Right renal cortex interstitium (tissue), 3 donors: ENCODE measurements around the gene SDR9C7. TPM values are rescaled to one million over a fixed set of nuclear protein-coding genes. Genes with fewer than 3 reads are reported as not detected.
"Not testable (repeated sequence)": the region's sequence is repeated elsewhere in the genome, so short reads cannot be mapped to it uniquely, and the experiment has no call there.

Experiments
- DNase-seq, 3 donors: peaks; one replicate each; pipeline ENCODE4 v3.0.0-alpha.2; 2013; ENCODE audit warnings: low read depth in 3 of 3, low spot score in 2 of 3
- polyA plus RNA-seq, 3 donors: library from polyadenylated mRNA; unstranded; fragments of 120-200 nt; gene quantifications; one replicate each; pipeline ENCODE4 v1.2.1, GENCODE V29; 2013; ENCODE audit not compliant: insufficient read length in 3 of 3

Gene SDR9C7
- polyA plus RNA-seq: under 1 TPM in 2 of 3 donors, not detected in 1; 0.07 to 0.11 TPM

DNA sequence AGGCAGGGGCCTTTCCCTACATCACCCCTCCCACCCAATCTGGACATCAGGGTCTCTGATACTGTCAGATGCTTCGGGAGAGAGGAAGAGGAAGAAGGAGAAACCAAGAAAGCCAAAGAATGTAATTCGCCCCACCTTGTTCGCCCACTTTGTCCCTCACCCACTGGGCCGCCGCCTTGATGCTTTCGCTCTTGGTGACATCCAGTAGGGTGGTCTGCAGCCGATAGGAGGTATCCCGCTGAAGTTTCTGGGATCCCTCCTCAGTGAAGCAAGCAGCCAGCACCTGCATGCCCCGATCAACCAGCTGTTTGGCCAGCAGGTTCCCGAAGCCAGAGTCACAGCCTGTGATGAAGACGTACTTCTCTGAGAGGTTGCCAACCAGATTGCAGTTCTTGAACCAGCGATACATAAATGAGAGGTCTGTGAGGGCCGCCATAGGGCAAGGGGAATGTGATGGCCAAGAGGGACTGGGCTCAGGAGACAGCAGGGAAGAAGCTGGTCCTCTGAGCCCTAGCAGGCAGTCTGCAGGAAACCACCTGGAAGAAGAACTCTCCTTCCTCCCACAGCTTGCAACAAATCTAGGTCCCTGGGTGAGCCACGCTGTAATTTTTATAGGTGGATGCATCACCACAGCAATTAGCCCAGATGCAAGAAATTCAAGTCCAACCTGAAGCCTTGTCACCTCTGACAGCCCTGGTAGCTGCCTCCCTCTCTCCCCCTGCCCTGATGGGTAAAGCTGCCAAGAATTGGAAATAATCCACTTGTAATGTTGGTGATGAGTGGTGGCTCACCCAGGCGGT lies at the start of gene SDR9C7:
TSS of gene SDR9C7 (minus strand) at position 583 of the 800 bp plus-strand sequence. CDS start at position 436, 147 bp downstream.
- no peak for DNase-seq

DNA sequence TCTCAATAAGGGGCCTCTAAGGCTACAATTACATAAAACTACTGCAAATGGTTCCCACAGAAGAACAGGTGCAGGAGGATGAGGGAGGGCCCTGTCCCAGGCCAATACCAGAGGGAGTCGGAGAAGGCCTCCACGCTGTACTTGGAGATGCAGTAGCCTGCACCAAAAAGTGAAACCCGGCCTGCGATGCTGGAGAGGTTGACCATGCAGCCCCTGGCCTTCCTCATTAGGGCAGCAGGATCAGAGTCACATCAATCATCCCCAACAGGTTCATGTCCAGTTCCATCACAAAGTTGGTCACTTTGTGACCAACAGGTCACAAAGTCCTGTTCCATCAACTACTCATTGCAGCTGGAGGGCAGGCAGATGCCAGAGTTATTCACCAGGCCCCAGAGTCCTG lies 49.2 kb upstream of the SDR9C7 start:
- no peak for DNase-seq

DNA sequence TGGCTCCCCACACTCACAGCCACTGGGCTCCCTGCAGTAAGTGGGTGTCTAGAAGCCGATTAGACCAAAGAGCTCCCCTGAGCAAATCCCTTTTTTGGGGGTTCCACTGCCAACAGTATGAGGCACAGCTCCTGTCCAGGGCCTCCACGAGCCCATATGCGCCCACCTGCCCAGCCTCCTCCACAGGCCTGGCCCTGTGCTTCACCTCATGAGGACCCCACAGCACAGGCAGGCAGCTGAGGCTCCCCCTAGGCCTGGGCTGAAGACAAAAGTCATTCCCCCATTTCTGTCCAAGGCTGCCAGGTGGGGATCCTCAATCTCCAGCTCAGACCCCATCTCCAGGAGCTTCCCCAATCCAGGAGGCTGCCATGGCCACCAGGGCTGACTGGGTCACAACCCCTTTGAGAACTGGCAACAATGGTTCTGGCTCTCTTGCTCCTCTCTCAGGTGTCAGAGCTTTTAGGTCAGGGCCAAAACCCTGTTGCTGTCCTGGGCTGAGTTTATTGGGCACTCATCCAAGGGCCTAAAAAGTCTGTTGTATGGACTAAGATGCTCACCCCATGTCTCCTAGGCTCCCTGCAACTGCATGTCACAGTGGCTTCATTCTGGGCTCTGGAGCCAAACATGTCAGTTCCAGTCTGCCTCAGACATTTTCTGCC lies 48.5 kb upstream of the SDR9C7 start:
- DNase-seq: not testable (repeated sequence)

DNA sequence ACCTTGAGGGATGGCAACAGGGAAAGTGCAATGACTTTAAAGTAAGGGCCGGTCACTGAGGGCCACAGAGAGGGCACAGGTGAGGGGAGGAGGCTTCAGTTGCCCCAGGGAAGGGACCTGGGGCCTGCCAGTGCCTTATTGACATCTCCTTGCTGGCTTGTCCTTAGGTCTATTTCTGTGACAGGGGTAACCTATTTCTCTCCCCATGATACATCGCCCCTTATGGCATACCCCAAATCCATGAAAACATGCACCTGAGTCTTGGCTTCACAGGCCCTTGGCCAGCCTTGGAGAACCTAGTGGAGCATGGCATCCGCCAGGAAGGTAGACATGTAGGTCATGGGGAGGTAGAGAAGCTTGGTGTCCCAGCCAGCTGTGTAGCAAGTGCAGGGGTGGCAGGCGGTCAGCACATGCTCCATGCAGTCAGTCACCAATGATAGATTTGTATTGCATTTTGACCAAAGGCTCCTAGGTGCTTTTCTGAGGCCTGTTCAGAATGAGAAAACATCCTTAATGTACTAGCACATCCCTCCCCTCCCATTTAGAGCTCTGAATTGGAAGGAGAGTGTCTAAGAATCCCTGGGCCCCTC lies 46.8 kb upstream of the SDR9C7 start:
- DNase-seq: no peak

DNA sequence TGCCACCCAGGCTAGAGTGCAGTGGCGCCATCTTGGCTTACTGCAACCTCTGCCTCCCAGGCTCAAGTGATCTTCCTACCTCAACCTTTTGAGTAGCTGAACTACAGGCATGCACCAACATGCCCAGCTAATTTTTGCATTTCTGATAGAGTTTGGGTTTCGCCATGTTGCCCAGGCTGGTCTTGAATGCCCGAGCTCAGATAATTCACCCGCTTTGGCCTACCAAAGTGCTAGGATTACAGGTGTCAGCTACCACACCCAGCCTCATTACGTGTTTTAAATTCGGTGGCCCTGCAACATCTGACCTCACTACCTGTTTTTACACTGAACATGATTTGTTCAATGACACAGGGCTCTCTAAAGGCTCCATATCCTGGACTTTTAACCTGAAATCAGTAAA lies 46.1 kb upstream of the SDR9C7 start:
- no peak for DNase-seq

DNA sequence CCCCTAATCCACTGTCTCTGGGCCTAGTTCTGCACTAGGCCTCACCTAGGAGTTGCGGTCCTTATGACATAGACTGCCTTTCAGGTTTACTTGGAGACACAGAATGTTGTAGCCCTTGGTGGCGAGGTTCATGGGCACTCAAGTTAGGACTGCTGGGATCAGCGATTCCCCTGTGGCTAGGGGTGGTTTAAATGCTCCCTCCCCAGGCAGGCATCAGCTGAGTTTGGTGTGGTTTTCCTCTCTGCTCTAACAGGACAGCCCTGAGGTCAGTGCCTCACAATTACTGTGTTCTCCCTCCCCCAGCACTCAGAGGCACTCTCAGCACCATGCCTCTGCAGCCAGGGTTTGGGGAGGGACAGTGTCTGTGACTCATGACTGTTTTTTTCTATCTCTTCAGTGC lies 45.4 kb upstream of the SDR9C7 start:
- DNase-seq: no peak

DNA sequence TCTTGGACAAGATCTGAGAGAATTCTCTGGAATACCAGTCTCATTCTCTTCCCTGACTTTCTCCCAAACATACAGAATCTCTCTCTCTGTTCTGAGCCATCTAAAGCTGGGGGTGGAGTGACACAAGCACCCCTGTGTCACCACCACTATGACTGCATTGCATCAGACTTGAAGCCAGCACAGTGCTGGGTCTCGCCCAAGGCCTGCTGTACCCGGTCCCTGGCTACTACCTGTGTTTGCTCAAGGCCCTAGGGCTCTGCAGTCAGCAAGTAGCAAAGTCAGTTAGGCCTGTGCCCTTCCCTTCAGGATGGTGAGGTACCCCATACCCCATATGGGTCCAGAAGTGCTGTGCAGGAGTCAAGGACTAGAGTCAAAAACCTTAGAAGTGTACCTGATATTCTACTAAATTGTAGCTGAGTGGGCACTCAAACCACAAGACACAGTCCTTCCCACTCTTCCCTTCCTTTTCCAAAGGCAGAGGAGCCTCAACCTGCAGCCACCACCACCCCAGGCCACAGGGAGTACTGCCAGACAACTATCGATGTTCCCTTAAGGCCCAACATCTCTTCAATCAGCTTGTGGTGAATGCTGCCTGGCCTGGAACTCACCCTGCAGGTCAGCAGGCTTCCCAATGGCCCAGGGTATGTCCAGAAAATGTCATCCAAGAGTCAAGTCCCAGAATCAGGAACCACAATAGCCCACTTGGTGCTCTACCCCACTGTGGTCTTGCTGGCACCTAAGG lies 44.4 kb upstream of the SDR9C7 start:
- no peak for DNase-seq

DNA sequence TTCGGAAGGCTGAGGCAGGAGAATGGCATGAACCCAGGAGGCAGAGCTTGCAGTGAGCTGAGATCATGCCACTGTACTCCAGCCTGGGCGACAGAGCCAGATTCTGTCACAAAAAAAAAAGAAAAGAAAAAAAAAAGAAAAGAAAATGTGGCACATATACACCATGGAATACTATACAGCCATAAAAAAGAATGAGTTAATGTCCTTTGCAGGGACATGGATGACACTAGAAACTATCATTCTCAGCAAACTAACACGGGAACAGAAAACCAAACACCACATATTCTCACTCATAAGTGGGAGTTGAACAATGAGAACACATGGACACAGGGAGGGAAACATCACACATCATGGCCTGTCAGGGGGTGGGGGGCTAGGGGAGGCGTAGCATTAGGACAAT lies 43.2 kb upstream of the SDR9C7 start:
- not testable (repeated sequence) for DNase-seq

DNA sequence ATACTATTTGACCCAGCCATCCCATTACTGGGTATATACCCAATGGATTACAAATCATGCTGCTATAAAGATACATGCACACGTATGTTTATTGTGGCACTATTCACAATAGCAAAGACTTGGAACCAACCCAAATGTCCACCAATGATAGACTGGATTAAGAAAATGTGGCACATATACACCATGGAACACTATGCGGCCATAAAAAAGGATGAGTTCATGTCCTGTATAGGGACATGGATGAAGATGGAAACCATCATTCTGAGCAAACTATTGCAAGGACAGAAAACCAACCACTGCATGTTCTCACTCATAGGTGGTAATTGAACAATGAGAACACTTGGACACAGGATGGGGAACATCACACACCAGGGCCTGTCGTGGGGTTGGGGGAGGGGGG lies 40.0 kb upstream of the SDR9C7 start:
- DNase-seq: not testable (repeated sequence)

DNA sequence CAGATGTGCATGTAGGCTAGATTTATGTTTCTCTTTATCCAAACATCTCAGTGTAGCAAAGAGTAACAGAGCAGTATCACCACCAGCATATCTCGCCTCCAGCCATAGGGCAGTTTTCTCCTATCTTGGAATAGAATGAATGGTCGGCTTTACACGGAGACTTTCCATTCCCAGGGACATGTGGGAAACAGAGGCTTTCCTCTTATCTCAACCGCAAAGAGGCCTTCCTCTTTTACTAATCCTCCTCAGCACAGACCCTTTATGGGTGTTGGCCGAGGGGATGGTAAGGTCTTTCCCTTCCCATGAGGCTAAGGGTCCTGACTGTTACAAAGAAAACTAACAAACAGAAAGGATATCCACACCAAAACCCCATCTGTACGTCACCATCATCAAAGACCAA lies 34.7 kb upstream of the SDR9C7 start:
- not testable (repeated sequence) for DNase-seq

DNA sequence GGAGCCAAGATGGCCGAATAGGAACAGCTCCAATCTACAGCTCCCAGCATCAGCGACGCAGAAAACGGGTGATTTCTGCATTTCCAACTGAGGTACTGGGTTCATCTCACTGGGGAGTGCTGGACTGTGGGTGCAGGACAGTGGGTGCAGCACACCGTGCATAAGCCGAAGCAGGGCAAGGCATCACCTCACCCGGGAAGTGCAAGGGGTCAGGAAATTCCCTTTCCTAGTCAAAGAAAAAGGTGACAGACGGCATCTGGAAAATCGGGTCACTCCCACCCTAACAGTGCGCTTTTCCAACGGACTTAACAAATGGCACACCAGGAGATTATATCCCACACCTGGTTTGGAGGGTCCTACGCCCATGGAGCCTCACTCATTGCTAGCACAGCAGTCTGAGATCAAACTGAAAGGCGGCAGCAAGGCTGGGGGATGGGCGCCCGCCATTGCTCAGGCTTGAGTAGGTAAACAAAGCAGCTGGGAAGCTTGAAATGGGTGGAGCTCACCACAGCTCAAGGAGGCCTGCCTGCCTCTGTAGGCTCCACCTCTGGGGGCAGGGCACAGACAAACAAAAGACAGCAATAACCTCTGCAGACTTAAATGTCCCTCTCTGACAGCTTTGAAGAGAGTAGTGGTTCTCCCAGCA lies 31.9 kb upstream of the SDR9C7 start:
- DNase-seq: not testable (repeated sequence)

DNA sequence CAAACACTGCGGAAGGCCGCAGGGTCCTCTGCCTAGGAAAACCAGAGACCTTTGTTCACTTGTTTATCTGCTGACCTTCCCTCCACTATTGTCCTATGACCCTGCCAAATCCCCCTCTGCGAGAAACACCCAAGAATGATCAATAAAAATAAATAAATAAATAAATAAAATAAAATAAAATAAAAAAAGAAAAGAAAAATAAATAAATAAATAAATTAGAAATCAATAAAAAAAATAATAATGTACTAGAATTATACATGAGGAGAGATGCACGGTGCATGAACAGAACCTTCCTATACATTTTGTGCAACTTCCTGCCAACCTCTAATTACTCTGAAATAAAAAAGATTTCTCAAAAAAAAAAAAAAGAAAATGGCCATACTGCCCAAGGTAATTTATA lies 30.9 kb upstream of the SDR9C7 start:
- DNase-seq: not testable (repeated sequence)

DNA sequence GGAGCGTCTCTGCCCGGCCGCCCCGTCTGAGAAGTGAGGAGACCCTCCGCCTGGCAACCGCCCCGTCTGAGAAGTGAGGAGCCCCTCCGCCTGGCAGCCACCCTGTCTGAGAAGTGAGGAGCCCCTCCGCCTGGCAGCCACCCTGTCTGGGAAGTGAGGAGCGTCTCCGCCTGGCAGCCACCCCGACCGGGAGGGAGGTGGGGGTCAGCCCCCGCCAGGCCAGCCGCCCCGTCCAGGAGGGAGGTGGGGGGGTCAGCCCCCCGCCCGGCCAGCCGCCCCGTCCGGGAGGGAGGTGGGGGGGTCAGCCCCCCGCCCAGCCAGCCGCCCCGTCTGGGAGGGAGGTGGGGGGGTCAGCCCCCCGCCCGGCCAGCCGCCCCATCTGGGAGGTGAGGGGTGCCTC lies 29.3 kb upstream of the SDR9C7 start:
- DNase-seq: not testable (repeated sequence)

DNA sequence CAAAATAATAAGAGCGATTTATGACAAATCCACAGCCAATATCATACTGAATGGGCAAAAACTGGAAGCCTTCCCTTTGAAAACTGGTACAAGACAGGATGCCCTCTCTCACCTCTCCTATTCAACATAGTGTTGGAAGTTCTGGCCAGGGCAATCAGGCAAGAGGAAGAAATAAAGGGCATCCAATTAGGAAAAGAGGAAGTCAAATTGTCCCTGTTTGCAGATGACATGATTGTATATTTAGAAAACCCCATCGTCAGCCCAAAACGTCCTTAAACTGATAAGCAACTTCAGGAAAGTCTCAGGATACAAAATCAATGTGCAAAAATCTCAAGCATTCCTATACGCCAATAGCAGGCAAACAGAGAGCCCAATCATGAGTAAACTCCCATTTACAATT lies 28.0 kb upstream of the SDR9C7 start:
- DNase-seq: not testable (repeated sequence)

DNA sequence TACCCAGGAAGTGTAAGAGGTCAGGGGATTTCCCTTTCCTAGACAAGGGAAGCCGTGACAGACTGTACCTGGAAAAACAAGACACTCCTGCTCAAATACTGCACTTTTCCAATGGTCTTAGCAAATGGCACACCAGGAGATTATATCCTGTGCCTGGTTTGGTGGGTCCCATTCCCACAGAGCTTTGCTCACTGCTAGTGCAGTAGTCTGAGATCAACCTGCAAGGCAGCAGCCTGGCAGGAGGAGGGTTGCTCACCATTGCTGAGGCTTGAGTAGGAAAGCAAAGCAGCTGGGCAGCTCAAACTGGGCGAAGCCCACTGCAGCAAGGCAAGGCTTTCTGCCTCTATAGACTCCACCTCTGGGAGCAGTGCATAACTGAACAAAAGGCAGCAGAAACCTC lies 24.2 kb upstream of the SDR9C7 start:
- no peak for DNase-seq

DNA sequence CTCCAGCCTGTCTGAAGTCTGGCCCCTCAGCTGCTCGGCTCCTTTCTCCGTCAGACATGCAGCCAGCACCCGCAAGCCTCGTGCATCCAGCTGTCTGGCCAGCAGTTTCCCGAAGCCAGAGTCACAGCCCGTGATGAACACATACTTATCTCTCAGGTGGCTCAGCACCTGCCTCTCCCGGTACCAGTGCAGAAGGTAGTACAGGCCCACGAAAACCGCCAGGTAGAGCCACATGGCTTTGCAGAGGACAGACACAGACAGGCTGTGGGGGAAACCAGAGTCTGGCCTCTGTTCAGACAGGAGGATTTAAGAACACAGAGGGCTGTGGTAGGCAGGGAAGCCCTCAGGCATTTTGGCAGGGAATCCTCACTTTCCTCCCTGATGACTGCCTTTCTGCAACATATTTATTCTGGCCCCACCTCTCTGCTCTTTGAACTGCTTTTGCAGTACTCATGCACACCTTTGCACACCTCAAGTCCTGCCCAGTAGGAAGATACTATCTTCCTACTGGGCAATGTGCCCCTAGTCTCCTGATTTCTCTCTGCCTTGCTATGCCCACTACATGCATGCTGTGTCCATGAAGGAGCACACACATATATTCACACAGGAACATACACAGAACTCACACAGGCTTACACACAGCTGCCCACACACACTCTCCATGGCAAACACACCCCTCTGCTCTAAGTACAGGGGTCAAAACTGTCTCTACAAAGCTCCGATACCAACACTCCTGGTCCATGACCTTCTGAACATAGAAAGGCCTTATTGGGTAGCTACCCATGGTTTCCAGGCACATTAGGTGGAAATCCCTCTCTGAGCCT lies 23.2 kb upstream of the SDR9C7 start, which contains the start of gene RDH16:
TSS of gene RDH16 (minus strand) at position 380 of the 824 bp plus-strand sequence. CDS start at position 234, 146 bp downstream.
- DNase-seq: no peak

DNA sequence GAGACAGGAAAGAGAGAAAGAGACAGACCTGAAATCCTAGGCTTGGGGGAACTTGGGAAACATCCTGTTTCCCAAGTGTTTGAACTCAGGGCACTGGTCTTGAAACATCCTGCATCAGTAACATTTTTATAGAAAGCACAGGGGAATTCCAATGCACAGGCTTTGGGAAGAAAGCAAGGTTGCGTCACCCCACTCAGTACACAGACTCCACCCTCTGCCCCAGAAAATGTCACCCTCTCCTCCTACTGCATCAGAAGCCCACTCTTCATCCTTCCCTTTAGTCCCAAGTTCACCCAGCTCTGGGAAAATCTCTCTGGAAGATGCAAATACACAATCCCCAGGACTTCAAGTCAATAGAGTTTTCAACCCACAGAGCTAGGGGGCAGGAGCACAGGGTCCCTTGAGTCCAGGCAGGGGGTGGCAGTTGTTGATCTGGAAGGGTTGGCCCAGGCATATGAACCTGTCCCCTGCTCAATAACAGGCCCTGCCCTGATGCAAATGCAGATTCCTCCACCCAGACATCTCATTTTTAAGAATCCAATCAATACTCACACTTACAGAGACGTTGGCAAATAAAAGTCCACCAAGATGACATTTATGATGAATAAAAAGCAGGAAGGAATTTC lies 21.5 kb upstream of the SDR9C7 start:
- no peak for DNase-seq

DNA sequence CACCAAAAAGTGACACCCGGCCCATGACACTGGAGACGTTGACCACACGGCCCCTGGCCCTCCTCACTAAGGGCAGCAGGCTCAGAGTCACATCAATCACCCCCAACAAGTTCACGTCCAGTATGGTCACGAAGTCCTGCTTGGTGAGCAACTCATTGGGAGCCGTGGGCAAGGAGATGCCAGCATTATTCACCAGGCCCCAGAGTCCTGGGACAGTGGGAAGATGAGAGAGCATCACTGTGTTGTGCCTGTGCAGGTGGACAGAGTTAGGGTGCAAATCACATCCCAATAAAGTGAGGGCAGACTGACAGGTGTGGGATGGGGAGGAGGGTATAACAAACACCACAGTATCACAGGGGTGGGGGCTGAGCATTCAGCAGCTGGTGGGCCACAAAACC lies 20.7 kb upstream of the SDR9C7 start:
- DNase-seq: no peak
